A673 (cell line): ENCODE measurements around the gene OR1I1. TPM values are rescaled to one million over a fixed set of nuclear protein-coding genes. Genes with fewer than 3 reads are reported as not detected.

Experiments
- BruUV-seq: library from RNA; stranded (reverse); fragments of 400-500 nt; replicated peaks from 2 replicates; lab custom pipeline; 2021; lab: Mats Ljungman, UMichigan
- CTCF ChIA-PET: fragments of 300-600 bp; sonication (Branson Sonifier 250); formaldehyde crosslinking; loops from one replicate; lab custom pipeline; 2022; ENCODE audit warnings: antibody characterized with exemption; lab: Charles Lee
- POLR2A ChIA-PET: fragments of 300-600 bp; sonication (Branson Sonifier 250); formaldehyde crosslinking; loops from one replicate; lab custom pipeline; 2022; ENCODE audit warnings: antibody characterized with exemption; ENCODE audit not compliant: low non-redundant PET; lab: Charles Lee
- DNase-seq: peaks from one replicate; pipeline ENCODE4 v3.0.0-alpha.2; 2015; ENCODE audit warnings: low spot score
- H3K27ac ChIP-seq: fragments of 200-600 bp; sonication (generic); 2 replicates; pipeline ENCODE4 v1.5.1; 2016; ENCODE audit warnings: mixed run types, low read depth, mild to moderate bottlenecking, mixed read lengths, antibody characterized with exemption, low read length; ENCODE audit not compliant: poor library complexity, severe bottlenecking
- H3K27me3 ChIP-seq: fragments of 200-600 bp; sonication (generic); replicated peaks from 2 replicates; pipeline ENCODE4 v1.6.1; 2017; ENCODE audit warnings: mixed run types, low read depth, mild to moderate bottlenecking, mixed read lengths, antibody characterized with exemption, low read length; ENCODE audit not compliant: insufficient read depth, poor library complexity
- H3K36me3 ChIP-seq: fragments of 200-600 bp; sonication (generic); 2 replicates; pipeline ENCODE4 v1.6.1; 2016; ENCODE audit warnings: mixed run types, mild to moderate bottlenecking, mixed read lengths, antibody characterized with exemption, low read length; ENCODE audit not compliant: insufficient read depth, poor library complexity, severe bottlenecking
- H3K4me1 ChIP-seq: fragments of 200-600 bp; sonication (generic); 2 replicates; pipeline ENCODE4 v1.6.1; 2017; ENCODE audit warnings: mixed run types, mild to moderate bottlenecking, mixed read lengths, antibody characterized with exemption, low read length; ENCODE audit not compliant: insufficient read depth, poor library complexity, severe bottlenecking
- H3K4me3 ChIP-seq: fragments of 200-600 bp; sonication (generic); 2 replicates; pipeline ENCODE4 v1.5.1; 2016; ENCODE audit warnings: low read depth, mixed run types, mild to moderate bottlenecking, mixed read lengths, low read length; ENCODE audit not compliant: poor library complexity, severe bottlenecking
- H3K9me3 ChIP-seq: fragments of 200-600 bp; sonication (generic); 2 replicates; pipeline ENCODE4 v1.6.1; 2016; ENCODE audit warnings: mixed run types, low read depth, mild to moderate bottlenecking, mixed read lengths, antibody characterized with exemption, low read length; ENCODE audit not compliant: poor library complexity, severe bottlenecking
- EZH2 ChIP-seq: fragments of 200-600 bp; sonication (generic); IDR thresholded peaks from 2 replicates; pipeline ENCODE4 v1.6.1; 2017; ENCODE audit warnings: borderline replicate concordance, low read depth, mild to moderate bottlenecking, mixed read lengths, antibody characterized with exemption, low read length; ENCODE audit not compliant: poor library complexity, severe bottlenecking
- intact Hi-C: fragments of 100-400 bp; cut with micrococcal nuclease; formaldehyde crosslinking; loops from one replicate; pipeline ENCODE4 v1.10.0; 2022; ENCODE audit not compliant: unreplicated experiment
- total RNA-seq: library from RNA; stranded (reverse); gene quantifications from 2 replicates; pipeline ENCODE4 v1.2.3, GENCODE V29; 2021
- TF ChIP-seq, protein P1 (sequence below): fragments of 300-800, 200-600 bp; sonication (generic); conservative IDR thresholded peaks from 2 replicates; pipeline ENCODE4 v1.5.1; 2017; ENCODE audit warnings: low read depth, mild to moderate bottlenecking, antibody characterized with exemption, low read length, moderate library complexity, mixed read lengths

Gene OR1I1
- total RNA-seq, 1 experiment from 2014 or later = not detected

DNA sequence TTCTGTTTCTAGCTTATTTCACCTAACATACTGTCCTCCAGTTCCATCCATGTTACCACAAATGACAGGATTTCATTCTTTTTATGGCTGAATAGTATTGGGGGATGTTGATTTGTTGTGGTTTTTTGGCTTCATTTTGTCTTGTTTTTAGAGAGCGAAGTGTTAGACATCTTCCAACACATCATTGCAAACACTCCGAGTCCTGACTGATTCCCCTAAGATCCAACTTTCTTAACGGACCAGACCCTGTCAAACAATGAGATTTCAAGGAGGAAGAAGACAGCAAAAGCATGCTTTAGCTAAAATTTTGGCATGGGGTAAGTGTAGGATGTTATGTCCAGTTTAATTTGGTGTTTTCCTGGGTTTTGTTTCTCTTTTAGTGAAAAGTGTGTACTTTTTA is 36.5 kb upstream of the OR1I1 start:
- no peaks in the 10 kb centered on the region for H3K9me3 ChIP-seq
- ChIA-PET CTCF (interaction anchor here (0.7 kb wide), 1 partner anchor 277 kb away, joined by 5 read pairs; no protein-coding TSS in a partner anchor), POLR2A (no interaction called here)

DNA sequence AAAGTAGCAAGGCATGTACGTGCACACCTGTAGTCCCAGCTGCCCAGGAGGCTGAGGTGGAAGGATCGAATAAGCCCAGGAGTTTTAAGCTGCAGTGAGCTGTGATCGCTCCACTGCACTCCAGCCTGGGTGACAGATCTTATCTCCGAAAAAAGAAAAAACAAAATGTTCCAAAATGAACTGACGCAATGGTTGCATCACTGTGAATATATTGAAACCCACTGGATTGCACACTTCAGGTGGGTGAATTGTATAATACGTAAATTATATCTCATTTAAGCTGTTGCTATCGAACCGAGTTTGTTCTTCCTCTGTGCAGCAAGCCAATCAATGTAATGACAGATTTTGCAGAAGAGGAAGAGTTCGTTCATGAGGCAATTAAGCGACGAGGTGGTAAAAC is 34.3 kb upstream of the OR1I1 start:
- no peak overlapping the region for H3K27ac ChIP-seq
- TF ChIP-seq EZH2 = no peak
- TF ChIP-seq, protein P1, sequence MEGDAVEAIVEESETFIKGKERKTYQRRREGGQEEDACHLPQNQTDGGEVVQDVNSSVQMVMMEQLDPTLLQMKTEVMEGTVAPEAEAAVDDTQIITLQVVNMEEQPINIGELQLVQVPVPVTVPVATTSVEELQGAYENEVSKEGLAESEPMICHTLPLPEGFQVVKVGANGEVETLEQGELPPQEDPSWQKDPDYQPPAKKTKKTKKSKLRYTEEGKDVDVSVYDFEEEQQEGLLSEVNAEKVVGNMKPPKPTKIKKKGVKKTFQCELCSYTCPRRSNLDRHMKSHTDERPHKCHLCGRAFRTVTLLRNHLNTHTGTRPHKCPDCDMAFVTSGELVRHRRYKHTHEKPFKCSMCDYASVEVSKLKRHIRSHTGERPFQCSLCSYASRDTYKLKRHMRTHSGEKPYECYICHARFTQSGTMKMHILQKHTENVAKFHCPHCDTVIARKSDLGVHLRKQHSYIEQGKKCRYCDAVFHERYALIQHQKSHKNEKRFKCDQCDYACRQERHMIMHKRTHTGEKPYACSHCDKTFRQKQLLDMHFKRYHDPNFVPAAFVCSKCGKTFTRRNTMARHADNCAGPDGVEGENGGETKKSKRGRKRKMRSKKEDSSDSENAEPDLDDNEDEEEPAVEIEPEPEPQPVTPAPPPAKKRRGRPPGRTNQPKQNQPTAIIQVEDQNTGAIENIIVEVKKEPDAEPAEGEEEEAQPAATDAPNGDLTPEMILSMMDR = no peak
- no peaks in the 10 kb centered on the region for H3K9me3 ChIP-seq
- ChIA-PET POLR2A (no interaction called here), CTCF (no interaction called here)
- no peaks in the 10 kb centered on the region for H3K27me3 ChIP-seq
- intact Hi-C loops = no loop called here
- no peak overlapping the region for H3K4me3 ChIP-seq
- DNase-seq = no peak
- no peaks in the 10 kb centered on the region for H3K36me3 ChIP-seq
- H3K4me1 ChIP-seq = no peaks in the 10 kb centered on the region
- BruUV-seq = no TSS peak

More for the DNA sequence above, 36.5 kb upstream of the OR1I1 start:
- no peak overlapping the region for H3K27ac ChIP-seq
- no TSS peak for BruUV-seq
- DNase-seq = no peak
- no peaks in the 10 kb centered on the region for H3K27me3 ChIP-seq
- H3K4me3 ChIP-seq = no peak overlapping the region
- no peaks in the 10 kb centered on the region for H3K4me1 ChIP-seq
- H3K36me3 ChIP-seq = no peaks in the 10 kb centered on the region
- intact Hi-C loops = no loop called here
- TF ChIP-seq EZH2 = no peak
- TF ChIP-seq, protein P1 = no peak

DNA sequence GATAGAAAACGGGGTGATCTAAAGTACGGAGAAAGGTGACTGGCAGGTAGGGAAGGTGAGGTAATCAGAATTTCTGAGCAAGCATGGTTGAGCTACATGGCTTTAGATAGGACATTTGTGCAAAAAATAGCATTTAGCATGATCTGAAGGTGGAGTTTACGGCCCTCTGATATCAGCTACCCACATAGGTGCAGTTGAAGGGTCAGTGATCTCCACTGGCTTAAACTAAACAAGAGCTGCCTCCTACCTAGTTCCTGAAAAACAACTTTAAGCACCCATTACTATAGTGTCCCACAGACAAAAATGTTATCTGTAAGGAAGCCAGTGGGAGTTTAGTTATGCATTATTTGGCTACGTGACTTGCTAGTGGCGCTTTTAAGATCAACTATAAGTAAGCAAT is 33.9 kb upstream of the OR1I1 start:
- no TSS peak for BruUV-seq
- no peak overlapping the region for H3K27ac ChIP-seq
- no peaks in the 10 kb centered on the region for H3K4me1 ChIP-seq
- intact Hi-C loops = no loop called here
- H3K36me3 ChIP-seq = no peaks in the 10 kb centered on the region
- H3K4me3 ChIP-seq = no peak overlapping the region
- no peak for DNase-seq
- no peaks in the 10 kb centered on the region for H3K27me3 ChIP-seq
- H3K9me3 ChIP-seq = no peaks in the 10 kb centered on the region
- ChIA-PET CTCF (no interaction called here), POLR2A (no interaction called here)
- no peak for TF ChIP-seq EZH2
- TF ChIP-seq, protein P1 = no peak
